ENCODE results near the gene ILRUN. TPM values are rescaled to one million over a fixed set of nuclear protein-coding genes. Genes with fewer than 3 reads are reported as not detected.

The ILRUN gene
- total RNA-seq, 1 experiment from 2014 or later, result 62.8 TPM

GRCh38 chr6:34729631-34730470 lies 33.3 kb upstream of the ILRUN start:
- BruUV-seq (replicated peaks), result no TSS peak
- DNase-seq (ENCODE audit: low read depth, low spot score) (no peak), ATAC-seq (no peak)
- in situ Hi-C loops (cut with HindIII; ENCODE audit: low pct_unique_long_range_greater_than_20kb, low sequenced_read_pairs) (no loop called here), intact Hi-C loops (cut with micrococcal nuclease; ENCODE audit: unreplicated experiment) (no loop called here)
- Histone ChIP-seq H3K9me3 (ENCODE audit: control insufficient read depth, insufficient read depth, low read depth, low read length) (no peaks in the 10 kb centered on the region), H3K4me3 (ENCODE audit: low read depth in 2 of 2, low read length in 2 of 2) (no peak overlapping the region), H3K27me3 (ENCODE audit: control insufficient read depth, insufficient read depth, low read length) (no peaks in the 10 kb centered on the region), H3K27ac (ENCODE audit: low read length) (no peak overlapping the region), H3K36me3 (ENCODE audit: control insufficient read depth, insufficient read depth, low read length) (no peaks in the 10 kb centered on the region), H3K4me1 (ENCODE audit: control insufficient read depth, insufficient read depth, low read length) (no peaks in the 10 kb centered on the region)
- POLR2A ChIA-PET, result no interaction called here
- CTCF ChIA-PET, result no interaction called here
- no peak for TF ChIP-seq POLR2AphosphoS5 (IDR thresholded peaks at IDR 0.05; ENCODE audit: low read depth, low read length)
- TF ChIP-seq REST (IDR thresholded peaks at IDR 0.05; ENCODE audit: insufficient read depth in 1 of 2, low read depth in 2 of 2, low read length in 1 of 2), result no peak

GRCh38 chr6:34726055-34726454 lies 29.5 kb upstream of the ILRUN start:
- H3K27me3 ChIP-seq (ENCODE audit: control insufficient read depth, insufficient read depth, low read length), result no peaks in the 10 kb centered on the region
- no TSS peak for BruUV-seq (replicated peaks)
- no peak for DNase-seq (ENCODE audit: low read depth, low spot score)
- no peak overlapping the region for H3K4me3 ChIP-seq (ENCODE audit: low read depth in 2 of 2, low read length in 2 of 2)
- in situ Hi-C loops (cut with HindIII; ENCODE audit: low pct_unique_long_range_greater_than_20kb, low sequenced_read_pairs), result no loop called here
- ATAC-seq, result no peak
- H3K4me1 ChIP-seq (ENCODE audit: control insufficient read depth, insufficient read depth, low read length), result no peaks in the 10 kb centered on the region
- no peak for TF ChIP-seq POLR2AphosphoS5 (IDR thresholded peaks at IDR 0.05; ENCODE audit: low read depth, low read length)
- no peak for TF ChIP-seq SIN3A (IDR thresholded peaks at IDR 0.05; ENCODE audit: borderline replicate concordance, insufficient read depth, low read depth, low read length)
- TF ChIP-seq CTCF (IDR thresholded peaks at IDR 0.05), result no peak
- TF ChIP-seq TCF7L2 (IDR thresholded peaks at IDR 0.05; ENCODE audit: low read depth, low read length), result no peak
- no peak for TF ChIP-seq REST (IDR thresholded peaks at IDR 0.05; ENCODE audit: insufficient read depth in 1 of 2, low read depth in 2 of 2, low read length in 1 of 2)
- intact Hi-C loops (cut with micrococcal nuclease; ENCODE audit: unreplicated experiment), result no loop called here
- ChIA-PET CTCF (no interaction called here), POLR2A (no interaction called here)
- H3K9me3 ChIP-seq (ENCODE audit: control insufficient read depth, insufficient read depth, low read depth, low read length), result no peaks in the 10 kb centered on the region
- H3K27ac ChIP-seq (ENCODE audit: low read length), result no peak overlapping the region
- no peaks in the 10 kb centered on the region for H3K36me3 ChIP-seq (ENCODE audit: control insufficient read depth, insufficient read depth, low read length)

Data from Panc1 (cell line).